Activated CD4-positive, alpha-beta memory T cell treated with anti-CD3 and anti-CD28 coated beads for 36 hours (primary cell): ENCODE results near the gene AVPR2. TPM values are rescaled to one million over a fixed set of nuclear protein-coding genes. Genes with fewer than 3 reads are reported as not detected.
A peak's percentile ranks its signal among the peaks of the same experiment; 100 is the strongest.

Experiments
- CTCF ChIA-PET: fragments of 350-600 bp; sonication (Branson Sonifier 250); formaldehyde crosslinking; loops from one replicate; lab custom pipeline; 2021; ENCODE audit warnings: antibody characterized with exemption, inconsistent platforms; lab: Charles Lee
- POLR2A ChIA-PET: fragments of 350-600 bp; sonication (Branson Sonifier 250); formaldehyde crosslinking; loops from one replicate; lab custom pipeline; 2021; ENCODE audit warnings: antibody characterized with exemption; lab: Charles Lee
- DNase-seq: peaks from one replicate; pipeline ENCODE4 v3.0.0-alpha.2; 2020
- H3K27ac Mint-ChIP-seq: one replicate; pipeline ENCODE4 v1.8.0; 2021; ENCODE audit warnings: mixed read lengths
- H3K27me3 Mint-ChIP-seq: one replicate; pipeline ENCODE4 v1.8.0; 2021; ENCODE audit warnings: mixed read lengths
- H3K36me3 Mint-ChIP-seq: one replicate; pipeline ENCODE4 v1.8.0; 2021; ENCODE audit warnings: mixed read lengths
- H3K4me1 Mint-ChIP-seq: one replicate; pipeline ENCODE4 v1.8.0; 2021; ENCODE audit warnings: low read depth, mixed read lengths
- H3K4me3 Mint-ChIP-seq: one replicate; pipeline ENCODE4 v1.8.0; 2021; ENCODE audit warnings: mild to moderate bottlenecking, mixed read lengths
- H3K9me3 Mint-ChIP-seq: one replicate; pipeline ENCODE4 v1.8.0; 2021; ENCODE audit warnings: mixed read lengths
- intact Hi-C: fragments of 100-400 bp; cut with micrococcal nuclease; formaldehyde crosslinking; loops from one replicate; pipeline ENCODE4 v1.15.1; 2023
- total RNA-seq, 2 experiments: library from RNA; stranded (reverse); gene quantifications; one replicate each; pipeline ENCODE4 v1.2.3, GENCODE V29; 2021

The AVPR2 gene
- total RNA-seq, 2 experiments from 2014 or later: not detected

DNA sequence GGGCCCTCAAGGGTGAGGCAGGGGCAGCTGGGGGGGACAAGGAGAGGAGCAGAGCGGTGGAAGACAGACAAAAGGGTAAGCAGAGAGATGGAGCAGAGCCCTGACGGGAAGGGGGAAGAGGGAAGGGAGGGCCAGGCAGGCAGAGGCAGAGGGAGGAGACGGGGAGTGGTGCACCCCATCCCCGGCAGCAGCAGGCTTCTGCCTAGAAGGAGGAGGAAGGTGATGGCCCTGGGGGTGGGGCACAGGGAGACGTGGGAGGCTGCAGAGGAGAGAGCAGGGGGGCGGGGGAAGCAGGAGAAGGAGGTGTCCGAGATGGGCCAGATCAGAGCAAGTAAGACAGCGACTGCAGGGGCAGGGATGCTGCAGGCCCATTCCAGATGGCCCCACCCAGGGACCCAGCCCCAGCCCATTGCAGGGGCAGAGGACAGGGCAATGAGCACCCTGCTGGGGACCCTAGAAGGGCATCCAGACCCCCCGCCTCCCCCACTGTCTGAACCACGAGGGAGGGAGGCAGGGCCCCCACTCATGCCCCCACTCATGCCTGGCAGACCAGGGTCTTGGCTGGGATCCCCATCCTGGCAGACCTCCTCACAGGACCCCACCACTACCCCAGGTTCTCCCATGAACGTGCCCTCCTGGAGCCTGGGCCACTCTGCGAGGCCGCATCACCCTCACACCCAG lies 21.2 kb upstream of the AVPR2 start:
- Mint-ChIP-seq H3K27me3 (peaks cover 11% of the 10 kb centered on the region), H3K4me1 (peaks cover 7% of the 10 kb centered on the region), H3K9me3 (no peaks in the 10 kb centered on the region), H3K36me3 (no peaks in the 10 kb centered on the region), H3K27ac (no peak overlapping the region), H3K4me3 (no peak overlapping the region)
- ChIA-PET CTCF (no interaction called here), POLR2A (no interaction called here)
- intact Hi-C loops: loop anchor here (10.0 kb wide), 2 partner anchors 49 to 89 kb away; partner anchors contain the start of genes IDH3G, PDZD4 and SSR4
- DNase-seq: no peak

- POLR2A ChIA-PET: no interaction called here
- H3K9me3 Mint-ChIP-seq: no peaks in the 10 kb centered on the region
- H3K4me1 Mint-ChIP-seq: peaks cover under 1% of the 10 kb centered on the region
- H3K4me3 Mint-ChIP-seq: no peak overlapping the region
- intact Hi-C loops: loop anchor here (1.0 to 10.0 kb wide), 3 partner anchors 49 to 120 kb away; partner anchors contain the start of genes IDH3G, PDZD4, PLXNB3 and SSR4
- peaks cover 10% of the 10 kb centered on the region for H3K27me3 Mint-ChIP-seq
- H3K36me3 Mint-ChIP-seq: no peaks in the 10 kb centered on the region
- DNase-seq: no peak
- no peak overlapping the region for H3K27ac Mint-ChIP-seq
- CTCF ChIA-PET: interaction anchor here (1.4 kb wide), 1 partner anchor 12 kb away, joined by 3 read pairs; no protein-coding TSS in a partner anchor
Observed at GRCh38 chrX:153884136-153884535, 20.3 kb upstream of the AVPR2 start.

- H3K36me3 Mint-ChIP-seq: no peaks in the 10 kb centered on the region
- H3K4me1 Mint-ChIP-seq: no peaks in the 10 kb centered on the region
- no peaks in the 10 kb centered on the region for H3K9me3 Mint-ChIP-seq
- peak; percentile 34 for DNase-seq
- intact Hi-C loops: loop anchor here (1.0 to 10.0 kb wide), 3 partner anchors 50 to 120 kb away; partner anchors contain the start of genes IDH3G, PDZD4, PLXNB3 and SSR4
- ChIA-PET CTCF (interaction anchor here (1.4 kb wide), 1 partner anchor 11 kb away, joined by 3 read pairs; no protein-coding TSS in a partner anchor), POLR2A (no interaction called here)
- H3K27ac Mint-ChIP-seq: no peak overlapping the region
- H3K4me3 Mint-ChIP-seq: no peak overlapping the region
- H3K27me3 Mint-ChIP-seq: peaks cover 9% of the 10 kb centered on the region
Observed at GRCh38 chrX:153884590-153884989, 19.9 kb upstream of the AVPR2 start.

- ChIA-PET POLR2A (no interaction called here), CTCF (interaction anchor here (1.4 kb wide), 1 partner anchor 11 kb away, joined by 3 read pairs; no protein-coding TSS in a partner anchor)
- no peak overlapping the region for H3K27ac Mint-ChIP-seq
- no peak for DNase-seq
- H3K27me3 Mint-ChIP-seq: peaks cover 9% of the 10 kb centered on the region
- no peaks in the 10 kb centered on the region for H3K9me3 Mint-ChIP-seq
- intact Hi-C loops: loop anchor here (10.0 kb wide), 2 partner anchors 50 to 90 kb away; partner anchors contain the start of genes IDH3G, PDZD4 and SSR4
- no peaks in the 10 kb centered on the region for H3K36me3 Mint-ChIP-seq
- peak overlapping the region; percentile 43 for H3K4me3 Mint-ChIP-seq
- H3K4me1 Mint-ChIP-seq: no peaks in the 10 kb centered on the region
Observed at GRCh38 chrX:153885208-153885787, 19.2 kb upstream of the AVPR2 start.

DNA sequence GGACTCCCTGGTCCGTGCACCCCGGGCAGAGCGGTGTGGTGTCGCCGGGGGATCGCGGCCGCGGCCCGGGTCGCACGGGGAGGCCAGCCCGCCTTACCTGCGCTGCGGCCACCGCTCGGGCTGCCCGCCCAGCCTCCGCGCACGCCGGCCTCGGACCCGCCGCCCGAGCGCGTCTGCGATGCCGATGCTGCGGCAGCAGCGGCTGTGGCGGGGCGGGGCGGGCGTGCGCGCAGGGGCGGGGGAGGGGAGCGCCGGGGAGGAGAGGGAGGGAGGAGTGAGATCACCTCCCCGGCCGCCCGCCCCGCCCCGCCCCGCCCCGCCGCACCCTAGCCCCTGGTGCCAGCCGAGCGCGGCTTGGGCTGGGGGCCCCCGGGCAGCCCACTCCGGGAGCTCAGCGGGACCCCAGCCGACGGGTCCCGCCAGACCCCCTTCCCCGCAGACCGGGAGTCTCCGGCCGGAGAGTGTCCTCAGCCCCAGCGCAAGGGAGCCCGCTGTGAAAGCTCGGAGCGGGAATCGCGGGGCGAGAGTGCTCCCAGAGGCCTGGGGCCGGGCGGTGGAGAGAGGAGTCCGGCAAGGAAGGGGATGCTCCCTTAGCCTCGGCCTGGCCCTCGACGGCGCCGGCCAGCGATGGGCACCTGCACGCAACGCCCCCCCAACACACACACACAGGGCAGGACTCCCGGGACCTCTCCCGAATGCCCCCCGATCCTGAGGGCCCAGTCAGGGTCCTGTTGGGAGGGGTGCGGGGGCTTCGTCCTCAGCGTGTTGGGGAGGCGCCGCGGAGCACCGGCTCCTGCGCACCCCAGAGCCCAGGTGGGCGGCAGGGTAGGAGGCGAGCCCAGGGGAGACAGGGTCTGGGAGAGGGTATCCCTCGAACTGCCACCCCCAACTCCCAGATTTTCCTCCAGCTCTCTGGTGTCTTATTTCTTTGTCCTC lies 18.2 kb upstream of the AVPR2 start, which contains the start of gene L1CAM:
TSS of gene L1CAM (minus strand) at position 206 of the 936 bp plus-strand sequence. CDS start 10,337 bp downstream, outside the sequence.
- H3K27me3 Mint-ChIP-seq: peaks cover 9% of the 10 kb centered on the region
- ChIA-PET POLR2A (no interaction called here), CTCF (interaction anchor here (0.6 to 0.9 kb wide), 2 partner anchors 41 to 127 kb away, joined by 3 to 5 read pairs; no protein-coding TSS in a partner anchor)
- no peak within 1 kb of the TSS for H3K27ac Mint-ChIP-seq
- peak; percentile 40 for DNase-seq
- H3K36me3 Mint-ChIP-seq: no peaks in the 10 kb centered on the region
- intact Hi-C loops: loop anchor here (10.0 kb wide), 2 partner anchors 51 to 91 kb away; partner anchors contain the start of genes IDH3G, PDZD4 and SSR4
- no peaks in the 10 kb centered on the region for H3K4me1 Mint-ChIP-seq
- H3K4me3 Mint-ChIP-seq: peak within 1 kb of the TSS; percentile 43
- no peaks in the 10 kb centered on the region for H3K9me3 Mint-ChIP-seq

GRCh38 chrX:153886915-153887314 lies 17.6 kb upstream of the AVPR2 start:
- Mint-ChIP-seq H3K27me3 (peaks cover 9% of the 10 kb centered on the region), H3K36me3 (no peaks in the 10 kb centered on the region), H3K4me1 (no peaks in the 10 kb centered on the region), H3K27ac (no peak overlapping the region), H3K4me3 (no peak overlapping the region), H3K9me3 (no peaks in the 10 kb centered on the region)
- no peak for DNase-seq
- POLR2A ChIA-PET: no interaction called here
- CTCF ChIA-PET: interaction anchor here (0.6 to 0.9 kb wide), 2 partner anchors 40 to 126 kb away, joined by 3 to 5 read pairs; no protein-coding TSS in a partner anchor
- intact Hi-C loops: loop anchor here (10.0 kb wide), 2 partner anchors 52 to 92 kb away; partner anchors contain the start of genes IDH3G, PDZD4 and SSR4

- Mint-ChIP-seq H3K4me1 (no peaks in the 10 kb centered on the region), H3K4me3 (no peak overlapping the region), H3K27me3 (peaks cover 7% of the 10 kb centered on the region), H3K27ac (no peak overlapping the region), H3K36me3 (no peaks in the 10 kb centered on the region), H3K9me3 (no peaks in the 10 kb centered on the region)
- intact Hi-C loops: loop anchor here (10.0 kb wide), 2 partner anchors 53 to 93 kb away; partner anchors contain the start of genes IDH3G, PDZD4 and SSR4
- POLR2A ChIA-PET: no interaction called here
- CTCF ChIA-PET: interaction anchor here (0.6 to 0.9 kb wide), 2 partner anchors 40 to 126 kb away, joined by 3 to 5 read pairs; no protein-coding TSS in a partner anchor
- DNase-seq: no peak
Observed at GRCh38 chrX:153887385-153887784, 17.1 kb upstream of the AVPR2 start.

DNA sequence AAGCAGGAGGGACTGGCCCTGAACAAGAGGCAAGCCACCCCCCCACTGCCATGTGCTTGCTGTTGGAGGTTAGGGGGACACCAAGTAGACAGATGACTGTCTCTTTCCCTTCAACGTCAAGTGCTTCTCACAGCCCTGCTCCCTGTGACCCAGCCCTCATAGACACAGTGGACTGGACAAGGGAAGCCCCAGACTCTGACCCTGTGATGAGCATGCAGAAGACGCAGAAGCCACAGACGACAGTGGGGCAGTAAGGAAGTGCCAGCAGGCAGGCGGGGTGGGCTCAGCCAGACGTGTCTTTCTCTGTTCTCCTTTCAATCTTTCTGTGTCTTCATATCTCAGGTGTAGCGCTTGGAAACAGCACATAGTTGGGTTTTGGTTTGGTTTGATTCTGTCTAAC lies 16.1 kb upstream of the AVPR2 start:
- no peak for DNase-seq
- intact Hi-C loops: loop anchor here (10.0 kb wide), 2 partner anchors 54 to 94 kb away; partner anchors contain the start of genes IDH3G, PDZD4 and SSR4
- H3K36me3 Mint-ChIP-seq: no peaks in the 10 kb centered on the region
- H3K9me3 Mint-ChIP-seq: no peaks in the 10 kb centered on the region
- H3K4me3 Mint-ChIP-seq: no peak overlapping the region
- peaks cover 7% of the 10 kb centered on the region for H3K27me3 Mint-ChIP-seq
- no peaks in the 10 kb centered on the region for H3K4me1 Mint-ChIP-seq
- ChIA-PET POLR2A (no interaction called here), CTCF (interaction anchor here (0.8 kb wide), 1 partner anchor 124 kb away, joined by 3 read pairs; the partner anchor contains the start of gene PLXNB3)
- no peak overlapping the region for H3K27ac Mint-ChIP-seq

- H3K27me3 Mint-ChIP-seq: peaks cover 10% of the 10 kb centered on the region
- ChIA-PET POLR2A (no interaction called here), CTCF (interaction anchor here (0.8 kb wide), 1 partner anchor 125 kb away, joined by 3 read pairs; the partner anchor contains the start of gene PLXNB3)
- no peaks in the 10 kb centered on the region for H3K36me3 Mint-ChIP-seq
- no peaks in the 10 kb centered on the region for H3K4me1 Mint-ChIP-seq
- DNase-seq: no peak
- no peaks in the 10 kb centered on the region for H3K9me3 Mint-ChIP-seq
- intact Hi-C loops: loop anchor here (10.0 kb wide), 2 partner anchors 54 to 94 kb away; partner anchors contain the start of genes IDH3G, PDZD4 and SSR4
- no peak overlapping the region for H3K4me3 Mint-ChIP-seq
- H3K27ac Mint-ChIP-seq: no peak overlapping the region
Observed at GRCh38 chrX:153889123-153889522, 15.3 kb upstream of the AVPR2 start.

DNA sequence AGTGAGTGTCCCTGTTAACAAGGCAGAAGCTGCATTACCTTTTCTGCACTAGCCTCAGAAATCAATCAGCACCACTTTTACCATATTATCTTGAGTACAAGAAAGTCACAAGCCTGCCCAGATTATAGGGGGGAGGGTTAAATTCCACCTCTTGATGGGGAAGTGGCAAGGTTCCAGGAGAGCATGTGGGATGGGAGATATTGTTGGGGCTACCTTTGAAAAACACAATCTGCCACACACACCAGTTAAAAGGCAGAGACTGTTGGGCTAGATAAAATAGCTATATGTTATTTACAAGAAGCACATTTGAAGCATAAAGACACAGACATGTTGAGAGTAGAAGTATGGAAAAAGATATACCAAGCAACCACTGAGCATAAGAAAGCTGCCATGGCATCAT lies 6.6 kb upstream of the AVPR2 start:
- intact Hi-C loops: no loop called here
- H3K9me3 Mint-ChIP-seq: no peaks in the 10 kb centered on the region
- POLR2A ChIA-PET: no interaction called here
- H3K4me1 Mint-ChIP-seq: peaks cover 16% of the 10 kb centered on the region
- H3K4me3 Mint-ChIP-seq: no peak overlapping the region
- no peak for DNase-seq
- CTCF ChIA-PET: no interaction called here
- H3K36me3 Mint-ChIP-seq: no peaks in the 10 kb centered on the region
- H3K27me3 Mint-ChIP-seq: peaks cover 3% of the 10 kb centered on the region
- no peak overlapping the region for H3K27ac Mint-ChIP-seq
